ENCODE measurements around the gene LMBR1L.
"Not testable (repeated sequence)": the region's sequence is repeated elsewhere in the genome, so short reads cannot be mapped to it uniquely, and the experiment has no call there.

LMBR1L gene

DNA sequence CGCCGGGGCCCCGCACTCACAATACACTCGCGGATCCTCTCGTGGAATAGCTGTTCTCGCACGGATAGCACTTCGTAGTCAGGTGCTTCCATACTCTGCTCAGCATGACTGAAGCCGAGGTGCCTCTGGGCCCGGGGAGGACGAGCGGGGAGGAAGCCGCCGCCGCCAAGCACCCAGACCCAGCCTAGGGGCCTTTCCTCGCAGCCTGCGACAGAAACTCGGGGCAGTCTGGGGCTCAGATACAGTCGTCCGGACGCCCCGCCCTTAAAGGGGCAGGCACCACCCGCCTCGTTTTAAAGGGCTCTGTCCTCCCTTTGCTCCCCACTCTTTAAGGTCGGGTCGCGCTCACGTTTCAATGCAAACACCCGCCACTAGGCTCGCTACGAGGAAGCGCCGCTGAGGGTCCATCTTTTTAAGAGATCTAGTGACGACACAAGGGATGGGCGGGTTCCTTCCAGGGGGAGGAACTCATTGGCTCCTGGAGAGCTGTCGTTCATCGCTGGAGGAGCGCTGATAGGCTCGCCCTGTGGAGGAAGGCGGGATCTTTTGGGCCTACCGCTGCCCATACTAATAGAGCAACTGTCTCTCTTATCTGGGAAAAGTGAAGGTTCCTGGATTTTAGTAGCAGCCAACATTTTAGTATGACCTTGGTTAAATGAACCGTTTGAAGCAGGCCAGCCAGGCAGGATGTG is at the start of gene LMBR1L:
Gene LMBR1L, minus strand, starts transcription at position 384 of the 692 bp plus-strand sequence. Its CDS starts 292 bp downstream, at position 92.
- DNase-seq (ENCODE audit: low read depth in 2 of 2): peak; percentile 84 to 92

- no peak for DNase-seq (ENCODE audit: low read depth in 2 of 2)
Observed at GRCh38 chr12:49160399-49160798, 49.8 kb upstream of the LMBR1L start.

DNA sequence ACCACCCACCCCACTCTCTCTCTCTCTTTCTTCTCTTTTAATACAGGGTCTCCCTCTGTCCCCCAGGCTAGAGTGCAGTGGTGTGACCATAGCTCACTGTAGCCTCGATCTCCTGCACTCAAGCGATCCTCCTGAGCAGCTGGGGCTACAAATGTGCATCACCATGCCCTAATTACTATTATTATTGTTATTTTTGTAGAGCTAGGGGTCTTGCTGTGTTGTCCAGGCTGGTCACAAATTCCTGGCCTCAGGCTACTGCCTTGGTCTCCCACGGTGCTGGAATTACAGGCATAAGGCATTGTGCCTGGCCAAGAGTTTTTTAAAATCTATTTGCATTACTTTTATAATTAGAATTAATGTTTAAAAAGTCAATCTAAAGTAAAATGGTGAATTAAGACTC is 43.6 kb upstream of the LMBR1L start:
- DNase-seq (ENCODE audit: low read depth in 2 of 2): no peak

DNA sequence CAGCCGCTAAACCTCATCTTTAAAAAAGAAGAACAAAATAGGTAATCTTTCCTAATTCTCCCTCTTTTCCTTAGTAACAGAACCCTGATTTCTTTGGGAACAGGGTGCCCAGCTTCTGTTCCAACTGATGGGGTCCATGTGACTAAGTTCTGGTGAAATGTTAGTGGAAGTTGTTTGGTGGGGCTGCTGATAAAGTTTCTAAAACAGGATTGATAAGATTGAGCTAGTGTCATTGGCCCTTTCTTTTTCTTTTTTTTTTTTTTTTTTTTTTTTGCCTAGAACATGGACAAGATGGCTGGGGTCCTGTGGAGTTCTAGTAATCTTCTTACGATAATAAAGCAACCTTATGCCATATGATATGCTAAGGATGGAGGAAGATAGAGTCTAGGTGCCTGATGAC is 36.7 kb upstream of the LMBR1L start:
- no peak for DNase-seq (ENCODE audit: low read depth in 2 of 2)

GRCh38 chr12:49146406-49146805 is 35.8 kb upstream of the LMBR1L start:
- DNase-seq (ENCODE audit: low read depth in 2 of 2): no peak

DNA sequence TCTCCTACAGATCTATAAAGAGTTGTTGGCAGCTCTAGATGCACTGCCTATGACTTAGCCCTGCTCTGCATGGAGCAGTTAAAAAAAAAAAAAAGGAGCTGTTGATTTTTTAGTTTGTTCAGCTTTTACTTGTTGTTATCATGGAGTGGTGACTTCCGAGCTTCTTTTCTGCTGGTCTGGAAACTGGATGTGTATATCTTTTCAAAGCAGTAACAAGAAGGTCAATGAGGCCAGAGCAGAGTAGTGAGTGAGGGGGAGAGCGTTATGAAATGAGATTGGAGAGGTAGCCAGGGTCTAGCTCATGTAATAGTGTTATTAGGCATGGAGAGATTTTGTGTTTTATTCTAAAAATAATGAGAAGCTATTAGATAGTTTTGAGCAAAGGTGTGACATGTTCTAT is 33.7 kb upstream of the LMBR1L start:
- DNase-seq (ENCODE audit: low read depth in 2 of 2): no peak

- DNase-seq (ENCODE audit: low read depth in 2 of 2): no peak
Observed at GRCh38 chr12:49138999-49139398, 28.4 kb upstream of the LMBR1L start.

GRCh38 chr12:49138587-49138986 is 27.9 kb upstream of the LMBR1L start:
- no peak for DNase-seq (ENCODE audit: low read depth in 2 of 2)

GRCh38 chr12:49137476-49137875 is 26.8 kb upstream of the LMBR1L start:
- no peak for DNase-seq (ENCODE audit: low read depth in 2 of 2)

DNA sequence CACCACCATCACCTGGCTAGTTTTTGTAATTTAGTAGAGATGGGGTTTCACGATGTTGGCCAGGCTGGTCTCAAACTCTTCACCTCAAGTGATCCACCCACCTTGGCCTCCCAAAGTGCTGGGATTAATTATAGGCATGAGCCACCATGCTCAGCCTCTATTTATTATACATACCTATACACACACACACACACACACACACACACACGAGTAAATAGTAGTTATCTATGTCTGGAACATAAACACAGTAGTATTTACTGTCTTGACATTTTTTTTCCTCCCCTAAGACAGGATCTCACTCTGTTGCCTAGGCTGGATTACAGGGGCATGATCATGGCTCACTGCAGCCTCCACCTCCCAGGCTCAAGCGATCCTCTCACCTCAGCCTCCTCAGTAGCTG is 26.4 kb upstream of the LMBR1L start:
- DNase-seq (ENCODE audit: low read depth in 2 of 2): not testable (repeated sequence)

GRCh38 chr12:49133590-49133989 is 22.9 kb upstream of the LMBR1L start:
- no peak for DNase-seq (ENCODE audit: low read depth in 2 of 2)

GRCh38 chr12:49133014-49133413 is 22.4 kb upstream of the LMBR1L start:
- DNase-seq (ENCODE audit: low read depth in 2 of 2): no peak

- DNase-seq (ENCODE audit: low read depth in 2 of 2): no peak
Observed at GRCh38 chr12:49131894-49132461, 21.3 kb upstream of the LMBR1L start.

DNA sequence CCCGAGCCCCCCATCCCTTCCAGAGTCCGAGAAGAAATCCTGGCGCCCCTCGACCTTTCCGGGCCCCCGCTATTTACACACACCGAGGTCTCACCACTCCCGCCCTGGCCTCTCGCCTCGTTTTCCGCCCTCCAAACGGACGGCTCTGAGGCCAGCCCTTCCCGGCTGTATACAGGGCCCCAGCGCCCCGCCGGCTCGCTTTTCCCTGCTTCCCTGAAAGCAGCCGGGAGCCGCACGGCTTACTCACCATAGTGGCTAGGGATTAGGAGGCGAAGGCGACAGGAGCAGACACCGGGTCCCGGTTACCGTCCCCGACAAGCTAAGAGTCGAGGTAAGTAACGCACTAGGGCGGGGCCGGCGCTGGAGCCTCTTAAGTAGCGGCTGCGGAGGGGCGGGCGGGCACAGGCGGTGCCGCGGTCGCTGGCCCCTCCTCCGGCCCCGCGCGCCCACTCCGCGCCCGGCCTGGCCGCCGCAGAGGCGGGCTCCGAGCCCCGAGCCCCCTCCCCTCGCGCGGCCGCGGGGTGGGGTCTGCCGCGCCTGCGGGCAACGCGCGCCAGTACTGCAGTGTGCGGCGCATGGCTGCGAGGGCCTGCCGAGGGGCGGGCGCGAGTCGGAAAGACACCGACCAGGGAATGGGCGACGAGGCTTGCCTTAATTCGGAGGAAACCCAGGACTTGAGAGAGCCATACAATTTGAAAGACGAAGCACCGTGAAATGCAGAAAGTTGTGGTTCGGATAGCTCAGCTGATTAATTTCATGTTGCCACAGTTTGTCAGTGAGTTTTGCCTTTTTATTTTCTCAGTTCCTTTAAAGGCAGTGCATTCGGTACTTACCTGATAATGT is 20.6 kb upstream of the LMBR1L start, which contains the start of gene TUBA1B:
Gene TUBA1B, minus strand, starts transcription at position 345 of the 843 bp plus-strand sequence. Its CDS starts 95 bp downstream, at position 250.
- DNase-seq (ENCODE audit: low read depth in 2 of 2): peak; percentile 86 to 87

- peak; percentile 85 to 86 for DNase-seq (ENCODE audit: low read depth in 2 of 2)
Observed at GRCh38 chr12:49130151-49131050, 19.8 kb upstream of the LMBR1L start.

- DNase-seq (ENCODE audit: low read depth in 2 of 2): no peak
Observed at GRCh38 chr12:49129332-49130150, 18.9 kb upstream of the LMBR1L start.

DNA sequence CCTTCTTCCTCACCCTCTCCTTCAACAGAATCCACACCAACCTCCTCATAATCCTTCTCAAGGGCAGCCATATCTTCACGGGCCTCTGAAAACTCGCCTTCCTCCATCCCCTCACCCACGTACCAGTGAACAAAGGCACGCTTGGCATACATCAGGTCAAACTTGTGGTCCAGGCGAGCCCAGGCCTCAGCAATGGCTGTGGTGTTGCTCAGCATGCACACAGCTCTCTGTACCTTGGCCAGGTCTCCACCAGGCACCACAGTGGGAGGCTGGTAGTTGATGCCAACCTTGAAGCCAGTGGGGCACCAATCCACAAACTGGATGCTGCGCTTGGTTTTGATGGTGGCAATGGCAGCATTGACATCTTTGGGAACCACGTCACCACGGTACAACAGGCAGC is 17.3 kb upstream of the LMBR1L start:
- DNase-seq (ENCODE audit: low read depth in 2 of 2): not testable (repeated sequence)

DNA sequence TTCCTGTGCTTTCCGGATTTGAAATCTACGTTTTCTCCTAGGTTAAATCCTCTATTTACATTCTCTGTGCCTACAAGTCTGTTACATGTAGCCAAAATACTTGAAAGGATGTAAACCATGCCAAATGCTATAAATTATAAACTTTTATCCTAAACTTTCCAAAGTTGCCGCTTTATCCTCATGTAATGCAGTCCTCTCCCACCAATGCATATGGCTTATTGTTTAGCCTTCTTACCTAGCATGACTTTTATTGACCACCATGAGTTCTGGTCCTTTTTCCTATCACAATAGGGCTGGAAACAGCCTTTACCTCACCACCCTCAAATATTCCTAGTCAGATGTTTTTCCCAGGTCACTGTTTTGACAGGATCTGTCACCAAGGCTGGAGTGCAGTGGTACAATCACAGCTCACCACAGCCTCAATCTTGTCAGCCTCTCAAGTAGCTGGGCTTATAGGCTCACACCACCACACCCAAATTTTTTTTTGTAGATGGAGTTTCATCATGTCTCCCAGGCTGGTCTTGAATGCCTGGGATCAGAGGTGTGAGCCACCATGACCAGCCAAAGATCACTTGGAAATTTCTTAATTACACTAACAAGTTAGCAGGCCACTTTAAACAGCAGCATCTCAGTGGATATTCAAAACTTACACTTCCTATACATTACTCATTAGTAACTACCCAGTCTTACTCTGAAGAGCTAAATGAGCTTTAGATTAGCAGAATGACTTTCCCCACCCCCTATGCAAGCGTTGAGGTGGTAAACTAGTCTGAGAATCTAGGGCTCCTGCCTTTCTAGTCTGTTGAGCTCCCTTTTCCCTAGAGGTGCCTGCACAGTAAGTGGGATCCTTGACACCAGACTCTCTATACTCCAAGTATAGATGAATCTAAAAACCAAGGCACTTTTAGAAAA is 16.5 kb upstream of the LMBR1L start:
- DNase-seq (ENCODE audit: low read depth in 2 of 2): no peak

DNA sequence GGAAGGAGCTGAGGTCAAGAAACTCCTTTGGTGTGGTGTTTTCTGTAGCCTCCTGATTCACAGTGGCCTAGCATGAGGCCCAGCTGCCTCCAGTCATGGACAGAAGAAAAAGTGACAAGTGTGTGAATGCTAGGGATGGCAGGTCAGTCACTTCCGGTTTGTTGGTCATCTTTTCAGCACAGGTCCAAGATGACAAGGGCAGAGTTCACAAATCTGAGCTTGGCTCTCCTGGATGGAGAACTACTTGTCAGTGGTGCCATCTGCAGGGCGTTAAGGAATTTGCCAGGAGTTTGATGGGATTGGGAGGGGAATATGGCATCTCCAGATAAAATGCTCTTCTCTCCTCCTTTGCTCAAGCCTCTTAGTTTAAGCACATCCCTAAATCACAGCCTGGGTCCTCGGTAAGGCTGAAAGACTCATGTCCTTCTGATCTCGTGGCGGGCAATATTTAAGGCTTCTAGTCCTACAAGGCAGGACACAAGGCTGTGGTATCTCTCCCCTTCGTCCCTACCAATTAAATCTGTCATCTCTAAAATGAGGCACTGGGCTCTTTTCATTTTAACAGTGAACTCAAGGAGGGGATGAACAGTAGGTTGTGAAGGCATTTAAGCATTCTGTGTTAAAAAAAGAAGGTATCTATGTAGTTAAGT is 10.5 kb upstream of the LMBR1L start:
- no peak for DNase-seq (ENCODE audit: low read depth in 2 of 2)
